ENCODE data around the gene PLA2G4A. TPM values are rescaled to one million over a fixed set of nuclear protein-coding genes. Genes with fewer than 3 reads are reported as not detected.

Gene PLA2G4A
- total RNA-seq, 1 experiment from 2014 or later: 20.7 TPM

DNA sequence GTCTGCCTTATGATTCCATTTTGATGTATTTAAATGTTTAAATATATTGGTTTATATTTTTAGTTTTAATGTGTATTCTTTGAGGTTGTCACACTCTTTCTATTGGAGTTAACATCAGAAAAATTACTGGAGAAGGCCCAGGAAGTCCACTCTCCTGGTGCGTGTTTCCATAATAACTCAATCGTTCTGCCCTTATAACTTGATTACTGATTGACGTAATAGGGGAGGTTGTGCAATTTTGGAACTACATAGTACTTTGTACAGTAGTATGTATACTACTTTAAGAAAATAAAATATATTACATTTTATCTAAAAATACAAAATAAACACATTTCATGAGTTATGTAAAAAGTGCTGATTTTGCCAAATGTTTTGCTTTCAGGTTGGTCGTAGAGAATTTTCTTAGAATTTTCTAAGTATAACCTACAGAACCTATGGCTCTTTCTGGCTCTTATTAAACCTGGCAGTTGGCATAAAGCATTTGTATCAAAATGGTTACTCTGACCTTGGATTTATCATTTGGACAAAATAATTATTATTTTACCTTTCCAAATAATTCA lies 5.7 kb downstream of the PLA2G4A start:
- DNase-seq (ENCODE audit: low read depth): no peak

- DNase-seq (ENCODE audit: low read depth): no peak
These were observed 6.7 kb downstream of the PLA2G4A start for GRCh38 chr1:186835448-186835847.

GRCh38 chr1:186837806-186838205 lies 9.1 kb downstream of the PLA2G4A start:
- no peak for DNase-seq (ENCODE audit: low read depth)

DNA sequence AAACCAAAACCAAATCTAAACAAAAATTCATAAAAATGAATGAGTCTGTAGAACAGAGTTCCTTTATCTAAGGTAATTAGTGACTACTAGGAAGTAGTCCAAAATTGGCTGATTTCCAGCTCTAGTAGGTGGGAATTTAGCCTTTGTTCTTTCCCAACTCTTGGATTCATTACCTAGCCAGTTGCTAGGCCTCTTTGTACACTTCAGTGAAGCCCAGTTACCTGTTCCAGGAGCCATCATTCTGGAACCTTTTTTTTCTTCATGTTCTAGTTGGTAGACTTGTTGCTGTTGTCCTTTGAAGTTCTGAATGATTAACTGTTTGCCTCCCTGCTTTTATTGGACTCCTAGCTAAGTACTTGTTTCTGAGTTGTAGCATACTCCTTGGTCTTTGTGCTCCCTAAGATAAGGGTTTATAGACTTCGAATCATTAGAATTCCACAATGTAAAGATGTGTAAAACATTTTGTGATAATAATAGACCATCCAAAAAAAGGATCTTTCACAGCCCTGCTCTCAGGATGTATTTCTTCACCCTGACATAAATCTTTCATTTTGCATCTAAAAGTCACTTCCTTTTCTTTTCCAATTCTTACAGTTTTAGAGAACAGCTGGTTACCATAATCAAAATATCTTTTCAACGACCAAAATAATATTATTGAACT lies 9.8 kb downstream of the PLA2G4A start:
- DNase-seq (ENCODE audit: low read depth): no peak

- DNase-seq (ENCODE audit: low read depth): no peak
These were observed 10.3 kb downstream of the PLA2G4A start for GRCh38 chr1:186839041-186839400.

GRCh38 chr1:186841599-186841998 lies 12.8 kb downstream of the PLA2G4A start:
- DNase-seq (ENCODE audit: low read depth): no peak

- DNase-seq (ENCODE audit: low read depth): no peak
These were observed 13.8 kb downstream of the PLA2G4A start for GRCh38 chr1:186842547-186842946.

DNA sequence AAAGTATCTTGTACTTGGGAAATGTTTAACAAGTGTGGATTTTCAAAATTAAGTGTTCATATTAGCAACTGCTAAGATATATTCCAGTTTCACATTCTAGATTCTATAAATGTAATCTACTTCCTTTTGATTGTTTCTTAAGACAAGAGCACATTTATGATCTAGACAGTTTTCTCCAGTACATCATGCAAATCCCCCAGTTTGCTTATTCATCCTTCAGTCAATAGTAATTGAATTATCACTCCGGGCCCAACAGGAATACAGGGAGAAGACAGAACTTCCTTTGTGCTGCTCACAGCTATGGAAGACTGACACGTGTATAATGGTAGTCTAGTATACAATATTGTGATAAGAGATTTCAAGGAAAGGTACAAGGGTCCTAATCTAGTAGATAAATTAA lies 14.5 kb downstream of the PLA2G4A start:
- no peak for DNase-seq (ENCODE audit: low read depth)

- no peak for DNase-seq (ENCODE audit: low read depth)
These were observed 15.2 kb downstream of the PLA2G4A start for GRCh38 chr1:186843931-186844330.

GRCh38 chr1:186845576-186846210 lies 16.9 kb downstream of the PLA2G4A start:
- DNase-seq (ENCODE audit: low read depth): no peak

DNA sequence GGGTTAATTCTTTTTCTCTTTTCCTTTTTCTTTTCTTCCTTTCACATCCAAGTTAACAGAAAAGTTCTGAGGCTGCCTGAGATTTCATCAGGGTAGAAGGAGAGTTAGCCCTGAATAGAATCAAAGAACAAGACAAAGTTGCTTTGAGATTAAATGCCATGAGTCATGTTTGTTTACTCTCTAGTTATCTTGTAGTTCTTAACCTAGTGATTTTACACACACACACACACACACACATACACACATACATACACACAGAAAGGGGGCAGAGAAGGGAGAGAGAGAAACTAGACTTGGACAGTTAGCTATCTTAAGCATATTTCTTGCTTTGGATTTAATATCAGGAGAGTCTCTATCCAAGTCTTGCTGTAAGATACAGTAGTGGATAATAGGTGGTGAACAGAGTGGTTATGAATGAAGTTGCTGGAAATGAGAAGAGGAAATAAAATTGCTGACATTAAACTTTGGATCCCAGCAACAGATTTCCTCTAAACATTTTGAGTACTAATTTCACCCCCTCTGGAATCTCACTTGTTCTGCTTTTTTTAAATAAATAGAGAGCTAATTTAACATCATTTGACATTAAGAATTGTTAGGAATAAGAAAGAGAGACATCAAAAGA lies 19.9 kb downstream of the PLA2G4A start:
- DNase-seq (ENCODE audit: low read depth): no peak

- no peak for DNase-seq (ENCODE audit: low read depth)
These were observed 20.5 kb downstream of the PLA2G4A start for GRCh38 chr1:186849271-186849671.

GRCh38 chr1:186849826-186850225 lies 21.1 kb downstream of the PLA2G4A start:
- DNase-seq (ENCODE audit: low read depth): no peak

- no peak for DNase-seq (ENCODE audit: low read depth)
These were observed 25.4 kb downstream of the PLA2G4A start for GRCh38 chr1:186854102-186854501.

DNA sequence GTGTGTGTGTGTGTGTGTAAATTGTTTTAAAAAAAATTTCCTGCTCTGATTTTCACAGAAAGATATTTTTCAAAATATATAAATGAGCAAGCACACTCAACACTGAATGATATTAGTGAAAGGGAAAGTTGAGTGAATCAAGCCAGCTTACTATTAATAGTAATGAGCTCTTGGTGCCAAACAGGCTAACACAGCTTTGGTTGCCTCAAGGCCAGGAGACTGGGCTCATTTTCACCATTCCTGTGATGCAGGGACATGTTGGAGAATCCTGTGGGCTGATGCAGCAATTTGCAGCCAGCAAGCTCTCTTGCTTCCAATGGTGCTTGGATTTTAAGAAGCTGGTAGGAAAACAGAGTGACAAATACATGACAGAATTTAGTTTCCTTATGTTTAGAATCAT lies 30.2 kb downstream of the PLA2G4A start:
- no peak for DNase-seq (ENCODE audit: low read depth)

- no peak for DNase-seq (ENCODE audit: low read depth)
These were observed 31.2 kb downstream of the PLA2G4A start for GRCh38 chr1:186859995-186860394.

DNA sequence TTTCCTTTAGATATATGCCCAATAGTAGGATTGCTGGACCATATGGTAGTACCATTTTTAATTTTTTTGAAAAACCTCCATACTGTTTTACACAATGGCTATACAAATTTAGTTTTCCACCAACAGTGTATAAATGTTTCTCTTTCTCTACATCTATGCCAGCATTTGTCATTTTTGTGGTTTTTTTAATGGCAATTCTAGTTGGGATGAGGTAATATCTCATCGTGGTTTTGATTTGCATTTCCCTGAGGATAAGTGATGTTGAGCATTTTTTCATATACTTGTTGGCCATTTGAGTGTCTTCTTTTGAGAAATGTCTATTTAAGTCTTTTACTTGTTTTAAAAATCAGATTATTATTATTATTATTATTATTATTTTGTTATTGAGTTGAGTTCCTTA lies 35.5 kb downstream of the PLA2G4A start:
- peak; percentile 13 for DNase-seq (ENCODE audit: low read depth)

GRCh38 chr1:186865253-186865652 lies 36.5 kb downstream of the PLA2G4A start:
- no peak for DNase-seq (ENCODE audit: low read depth)

- DNase-seq (ENCODE audit: low read depth): peak; percentile 22
These were observed 37.1 kb downstream of the PLA2G4A start for GRCh38 chr1:186865857-186866256.

DNA sequence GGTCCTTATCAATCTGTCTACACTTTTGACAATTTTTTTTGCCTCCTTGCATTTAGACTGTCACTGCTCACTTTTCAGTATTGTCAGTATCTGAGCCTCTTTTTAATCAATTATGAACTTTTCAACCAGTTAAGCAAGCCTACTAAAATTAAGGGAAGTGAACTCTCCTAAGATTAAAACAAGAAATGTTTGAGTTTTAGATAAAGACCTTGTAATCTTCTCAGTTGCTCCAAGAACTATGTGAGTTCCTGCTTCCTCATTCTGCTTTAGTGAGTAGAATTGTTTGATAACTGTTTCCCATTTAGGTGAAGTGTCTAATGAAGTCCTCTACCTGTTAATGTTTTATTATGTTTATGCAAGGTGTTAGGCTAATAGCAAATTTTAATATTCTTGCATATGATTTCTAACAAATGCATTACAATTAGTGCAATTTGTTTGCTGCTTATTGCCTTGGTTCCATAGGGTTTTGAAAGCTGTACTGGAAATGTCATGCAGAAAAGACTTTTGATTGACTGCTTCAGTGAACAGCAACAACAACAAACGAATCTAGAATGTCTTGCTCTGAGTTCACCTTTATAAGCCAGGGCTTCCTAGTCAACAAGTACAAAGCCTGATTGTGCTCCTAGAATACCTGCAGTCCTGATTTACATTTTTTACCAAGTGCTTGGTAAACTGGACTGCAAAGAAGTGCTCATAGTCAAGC lies 40.9 kb downstream of the PLA2G4A start:
- no peak for DNase-seq (ENCODE audit: low read depth)

- DNase-seq (ENCODE audit: low read depth): no peak
These were observed 43.0 kb downstream of the PLA2G4A start for GRCh38 chr1:186871784-186872183.

DNA sequence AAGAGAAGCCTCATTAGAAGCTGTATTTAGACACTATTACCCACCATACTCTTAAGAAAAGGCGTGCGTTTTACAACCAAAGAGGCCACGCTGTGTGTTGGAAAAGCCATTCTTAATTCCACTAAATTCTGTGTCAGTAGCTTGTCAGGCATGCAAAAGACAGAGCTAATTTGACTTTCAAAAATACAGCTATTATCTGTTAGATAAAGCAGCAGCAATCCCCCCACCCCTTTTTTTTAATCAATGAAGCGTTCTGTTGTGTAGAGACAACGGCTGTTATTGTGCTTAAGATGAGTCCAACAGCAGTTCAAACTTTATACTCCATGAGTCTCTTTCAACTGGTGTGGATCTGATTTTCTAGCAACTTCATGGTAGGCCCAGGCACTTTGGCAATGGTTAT lies 43.5 kb downstream of the PLA2G4A start:
- DNase-seq (ENCODE audit: low read depth): no peak
